GM10266 (cell line): ENCODE data around the gene NR2F1.
"Not testable (repeated sequence)": the region's sequence is repeated elsewhere in the genome, so short reads cannot be mapped to it uniquely, and the experiment has no call there.

Source experiments
- DNase-seq: peaks from one replicate; pipeline ENCODE4 v3.0.0; 2012; ENCODE audit errors: extremely low spot score
- TF ChIP-seq, protein P1 (sequence below): IDR thresholded peaks from 2 replicates; pipeline ENCODE4 v1.5.1; 2012; ENCODE audit warnings: mild to moderate bottlenecking, low read depth; ENCODE audit not compliant: control insufficient read depth, insufficient read depth; ENCODE audit errors: missing control alignments

The NR2F1 gene

DNA sequence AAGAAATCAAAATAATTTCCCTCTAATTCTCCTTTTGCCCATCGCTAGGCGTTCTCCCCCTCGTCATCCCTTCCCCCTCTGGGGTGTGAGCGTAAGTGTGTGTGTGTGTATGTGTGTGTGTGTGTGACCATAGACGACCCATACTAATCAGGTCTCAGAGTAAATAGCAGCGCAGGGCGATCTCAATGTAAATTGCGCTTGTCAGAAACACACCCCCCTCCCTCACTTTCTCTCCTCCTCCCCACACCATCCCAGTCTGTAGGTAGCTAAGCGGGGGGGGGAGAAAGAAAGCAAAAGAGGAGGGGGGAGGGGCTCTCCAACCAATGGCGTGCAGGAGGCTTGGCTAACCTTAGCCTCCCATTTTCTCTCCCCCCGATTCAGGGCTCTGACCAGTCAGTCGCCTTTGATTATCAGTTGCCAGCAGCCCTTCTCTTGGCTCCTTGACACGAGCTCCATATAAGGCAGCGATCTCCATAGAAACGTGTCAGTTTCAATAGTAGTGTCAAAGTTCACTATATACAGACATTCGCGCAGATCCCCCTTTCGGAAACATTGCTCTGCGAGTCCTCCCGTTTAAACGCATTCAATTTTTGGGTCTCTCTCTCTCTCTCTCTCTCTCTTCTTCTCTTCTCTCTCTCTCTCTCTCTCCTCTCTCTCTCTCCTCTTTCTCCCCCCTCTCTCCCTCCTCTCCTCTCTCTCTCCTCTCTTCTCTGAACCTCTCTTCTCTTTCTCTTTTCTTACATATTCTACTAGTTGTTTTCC lies at the start of gene NR2F1:
NR2F1 (plus strand) TSS at position 546 of the 762 bp plus-strand sequence. CDS start 1,802 bp downstream, outside the sequence.
- no peak for DNase-seq
- TF ChIP-seq, protein P1, sequence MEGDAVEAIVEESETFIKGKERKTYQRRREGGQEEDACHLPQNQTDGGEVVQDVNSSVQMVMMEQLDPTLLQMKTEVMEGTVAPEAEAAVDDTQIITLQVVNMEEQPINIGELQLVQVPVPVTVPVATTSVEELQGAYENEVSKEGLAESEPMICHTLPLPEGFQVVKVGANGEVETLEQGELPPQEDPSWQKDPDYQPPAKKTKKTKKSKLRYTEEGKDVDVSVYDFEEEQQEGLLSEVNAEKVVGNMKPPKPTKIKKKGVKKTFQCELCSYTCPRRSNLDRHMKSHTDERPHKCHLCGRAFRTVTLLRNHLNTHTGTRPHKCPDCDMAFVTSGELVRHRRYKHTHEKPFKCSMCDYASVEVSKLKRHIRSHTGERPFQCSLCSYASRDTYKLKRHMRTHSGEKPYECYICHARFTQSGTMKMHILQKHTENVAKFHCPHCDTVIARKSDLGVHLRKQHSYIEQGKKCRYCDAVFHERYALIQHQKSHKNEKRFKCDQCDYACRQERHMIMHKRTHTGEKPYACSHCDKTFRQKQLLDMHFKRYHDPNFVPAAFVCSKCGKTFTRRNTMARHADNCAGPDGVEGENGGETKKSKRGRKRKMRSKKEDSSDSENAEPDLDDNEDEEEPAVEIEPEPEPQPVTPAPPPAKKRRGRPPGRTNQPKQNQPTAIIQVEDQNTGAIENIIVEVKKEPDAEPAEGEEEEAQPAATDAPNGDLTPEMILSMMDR: no peak

DNA sequence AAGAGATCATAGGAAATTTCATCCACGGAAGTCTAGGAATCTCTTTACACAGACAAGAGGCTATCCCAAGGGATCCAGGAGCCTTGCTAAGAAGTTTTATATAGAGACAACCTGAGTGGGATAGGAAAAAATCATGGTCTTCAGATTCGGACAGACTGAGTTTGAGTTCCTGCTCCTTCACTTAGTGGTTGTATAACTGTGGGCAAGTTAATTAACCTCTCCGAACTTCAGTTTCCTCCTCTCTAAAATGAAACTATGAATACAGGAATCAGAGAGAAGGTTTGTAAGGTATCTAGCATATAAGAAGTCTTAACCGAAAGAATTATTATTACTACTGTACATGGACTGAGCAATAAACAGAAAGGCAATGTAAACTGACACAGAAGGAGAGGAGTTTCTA lies 37.1 kb upstream of the NR2F1 start:
- TF ChIP-seq, protein P1: no peak
- no peak for DNase-seq

DNA sequence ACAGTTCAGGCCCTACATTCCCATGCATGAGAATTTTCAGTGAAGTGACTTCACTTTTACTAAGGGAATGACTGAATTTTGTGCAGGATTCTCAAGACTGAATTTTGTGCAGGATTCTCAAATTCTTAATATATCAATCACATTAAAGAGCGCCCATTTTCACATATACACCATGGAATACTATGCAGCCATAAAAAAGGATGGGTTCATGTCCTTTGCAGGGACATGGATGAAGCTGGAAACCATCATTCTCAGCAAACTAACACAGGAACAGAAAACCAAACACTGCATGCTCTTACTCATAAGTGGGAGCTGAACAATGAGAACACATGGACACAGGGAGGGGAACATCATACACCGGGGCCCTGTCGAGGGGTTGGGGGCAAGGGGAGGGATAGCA lies 33.4 kb upstream of the NR2F1 start:
- DNase-seq: not testable (repeated sequence)

DNA sequence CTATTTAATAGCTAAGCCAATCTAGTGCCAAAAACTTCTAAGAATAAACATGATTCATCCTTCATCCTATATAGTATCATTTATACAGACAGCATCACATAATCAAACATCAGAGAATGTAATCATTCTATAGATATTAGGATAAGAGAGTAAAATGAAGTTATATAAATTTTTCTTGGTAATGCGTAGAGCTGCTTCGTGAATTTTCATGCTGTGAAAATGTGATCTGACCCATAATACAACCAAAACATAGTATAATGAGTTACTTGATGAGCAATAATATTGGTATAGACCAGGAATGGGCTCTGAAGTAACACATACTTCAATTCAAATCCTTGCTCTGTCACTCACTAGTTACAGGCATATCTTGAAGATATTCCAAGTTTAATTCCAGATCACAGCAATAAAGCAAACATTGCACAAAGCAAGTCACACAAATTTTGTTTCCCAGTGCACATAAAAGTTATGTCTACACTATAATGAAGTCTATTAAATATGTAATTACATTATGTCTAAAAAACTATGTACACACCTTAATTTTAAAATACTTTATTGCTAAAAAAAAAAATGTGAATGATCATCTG lies 25.9 kb upstream of the NR2F1 start:
- TF ChIP-seq, protein P1: no peak
- DNase-seq: no peak

DNA sequence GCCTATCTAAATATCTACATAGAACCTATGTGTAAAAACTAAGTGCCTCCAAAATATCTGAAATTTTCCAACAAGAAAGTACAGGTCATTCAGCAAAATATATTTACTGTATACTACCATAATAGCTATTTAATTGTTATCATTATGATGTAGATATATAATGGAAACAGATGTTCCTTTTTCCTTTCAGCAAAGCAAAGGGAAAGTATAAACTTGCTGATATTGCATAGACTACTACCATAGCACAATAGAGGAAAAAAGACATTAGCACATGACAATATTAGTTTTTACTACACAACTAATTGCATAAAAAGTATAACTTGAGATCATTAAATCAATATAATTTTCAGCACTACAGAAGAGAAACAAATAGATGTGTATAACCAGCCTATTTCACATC lies 16.9 kb upstream of the NR2F1 start:
- no peak for DNase-seq
- TF ChIP-seq, protein P1: no peak

DNA sequence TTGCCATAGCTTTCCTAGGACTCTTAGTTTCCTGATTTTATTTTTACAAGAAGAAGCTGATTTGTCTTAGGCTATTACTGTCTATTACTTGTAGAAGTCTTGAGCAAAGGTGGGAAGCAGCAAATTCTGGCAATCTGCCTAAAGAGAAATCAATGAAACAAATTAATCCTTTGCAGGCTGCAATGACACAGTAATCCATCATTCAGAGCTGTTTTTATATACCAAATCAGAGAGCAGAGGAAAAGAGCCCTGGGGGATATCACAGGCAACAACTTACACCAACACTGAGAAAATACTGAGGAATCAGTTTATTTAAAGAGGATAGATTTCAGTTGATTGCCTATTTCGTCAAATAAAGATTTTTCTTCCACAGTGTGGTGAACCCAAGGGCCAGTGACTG lies 15.6 kb upstream of the NR2F1 start:
- TF ChIP-seq, protein P1: no peak
- DNase-seq: no peak

DNA sequence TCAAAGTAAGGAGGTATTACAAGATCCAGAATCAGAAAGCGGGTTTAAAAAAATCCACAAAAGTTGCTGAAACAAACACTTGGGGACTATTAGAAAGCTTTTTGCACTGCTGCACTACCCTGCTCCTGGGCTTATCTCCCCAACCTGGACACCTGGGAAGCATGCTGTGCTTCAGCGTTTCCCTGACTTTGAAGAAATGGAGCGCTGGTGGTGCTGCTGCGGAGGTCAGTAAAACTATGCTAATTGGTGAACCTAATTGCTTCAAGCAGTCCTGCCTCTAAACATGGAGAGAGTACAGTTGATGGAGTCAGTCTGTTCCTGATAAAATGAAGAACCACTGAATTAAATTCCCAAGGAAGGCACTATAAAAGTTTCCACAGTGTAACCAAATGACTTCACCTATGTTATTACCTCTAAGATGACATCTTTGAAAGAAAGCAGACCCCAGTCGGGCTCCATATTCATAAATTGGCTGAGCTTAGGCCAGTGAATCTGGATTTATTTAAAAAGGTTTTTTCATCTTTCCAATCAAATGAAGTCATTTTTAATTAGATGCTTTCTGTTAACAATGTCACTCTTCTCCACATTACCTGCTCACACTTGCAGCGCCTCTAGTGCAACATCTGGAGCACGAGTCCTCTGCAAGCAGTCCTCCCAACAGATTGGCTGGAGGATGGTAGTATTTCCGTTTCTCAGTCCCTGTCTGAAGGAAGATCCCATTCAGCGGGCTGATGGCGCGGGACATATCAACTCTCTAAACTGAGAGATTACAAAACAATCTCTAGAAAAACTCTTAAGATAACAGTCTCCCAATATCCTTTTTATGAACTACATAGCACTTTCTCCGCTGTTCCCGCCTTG lies 13.5 kb upstream of the NR2F1 start:
- TF ChIP-seq, protein P1: no peak
- DNase-seq: peak; percentile 10
